Amygdala (tissue), 56 donors: Measurements from ENCODE around the gene RAB23.

ENCODE experiments used
- DNase-seq, 56 donors: peaks; one replicate each; lab custom pipeline; 2025; lab: John Stamatoyannopoulos, UW

RAB23 gene

GRCh38 chr6:57193177-57193576 lies 28.9 kb downstream of the RAB23 start:
- no peak for DNase-seq

GRCh38 chr6:57190140-57190539 lies 32.0 kb downstream of the RAB23 start:
- no peak for DNase-seq

GRCh38 chr6:57183336-57183735 lies 38.8 kb downstream of the RAB23 start:
- DNase-seq: no peak

GRCh38 chr6:57182017-57182432 lies 40.1 kb downstream of the RAB23 start:
- no peak for DNase-seq

GRCh38 chr6:57180596-57180995 lies 41.5 kb downstream of the RAB23 start:
- DNase-seq: no peak

GRCh38 chr6:57177545-57178265 lies 44.4 kb downstream of the RAB23 start:
- no peak for DNase-seq

- DNase-seq: no peak
Observed at GRCh38 chr6:57174511-57174907, 47.6 kb downstream of the RAB23 start.

- no peak for DNase-seq
Observed at GRCh38 chr6:57173886-57174510, 48.1 kb downstream of the RAB23 start.

GRCh38 chr6:57173056-57173885 lies 48.8 kb downstream of the RAB23 start:
- peak in 8 of 56 donors; percentile 1 to 56 (median 4) for DNase-seq

GRCh38 chr6:57172136-57173055 lies 49.7 kb downstream of the RAB23 start, which contains the start of gene BAG2:
BAG2 (plus strand) TSS chr6:57172326; CDS start chr6:57172698, 372 bp downstream.
- peak in 55 of 56 donors; percentile 23 to 85 (median 68) for DNase-seq

GRCh38 chr6:57165080-57165479 lies 57.0 kb downstream of the RAB23 start:
- DNase-seq: no peak

- no peak for DNase-seq
Observed at GRCh38 chr6:57163956-57164355, 58.2 kb downstream of the RAB23 start.

- DNase-seq: no peak
Observed at GRCh38 chr6:57162516-57162915, 59.6 kb downstream of the RAB23 start.

- no peak for DNase-seq
Observed at GRCh38 chr6:57162028-57162427, 60.1 kb downstream of the RAB23 start.

GRCh38 chr6:57159127-57159526 lies 63.0 kb downstream of the RAB23 start:
- no peak for DNase-seq

- DNase-seq: no peak
Observed at GRCh38 chr6:57158658-57159057, 63.4 kb downstream of the RAB23 start.

- no peak for DNase-seq
Observed at GRCh38 chr6:57147955-57148858, 73.9 kb downstream of the RAB23 start.

GRCh38 chr6:57147401-57147800 lies 74.7 kb downstream of the RAB23 start:
- no peak for DNase-seq

GRCh38 chr6:57143690-57144089 lies 78.4 kb downstream of the RAB23 start:
- no peak for DNase-seq
